HUES48 (cell line): Measurements from ENCODE around the gene CERS2.

Source experiments
- H3K27ac ChIP-seq: one replicate; pipeline ENCODE4 v1.7.0; 2013; ENCODE audit warnings: low read depth, low read length, inconsistent platforms
- H3K27me3 ChIP-seq: 2 replicates; pipeline ENCODE4 v1.6.1; 2013; ENCODE audit warnings: mild to moderate bottlenecking, low read length; ENCODE audit not compliant: control insufficient read depth, insufficient read depth
- H3K36me3 ChIP-seq: 2 replicates; pipeline ENCODE4 v1.6.1; 2013; ENCODE audit warnings: low read length; ENCODE audit not compliant: control insufficient read depth, insufficient read depth
- H3K4me1 ChIP-seq: 2 replicates; pipeline ENCODE4 v1.6.1; 2013; ENCODE audit warnings: mild to moderate bottlenecking, low read length; ENCODE audit not compliant: control insufficient read depth, insufficient read depth
- H3K4me3 ChIP-seq: 2 replicates; pipeline ENCODE4 v1.5.1; 2013; ENCODE audit warnings: mild to moderate bottlenecking, low read depth, low read length
- H3K9ac ChIP-seq: 2 replicates; pipeline ENCODE4 v1.6.1; 2013; ENCODE audit warnings: mild to moderate bottlenecking, low read depth, low read length, moderate library complexity
- H3K9me3 ChIP-seq: 2 replicates; pipeline ENCODE4 v1.6.1; 2013; ENCODE audit warnings: low read length; ENCODE audit not compliant: control insufficient read depth, insufficient read depth

Gene CERS2

GRCh38 chr1:150974580-150975478 lies at the start of gene CERS2:
Gene CERS2, minus strand, starts transcription at chr1:150974835. Its CDS starts 5,745 bp downstream, at chr1:150969090.
- Histone ChIP-seq H3K36me3 (no peaks in the 10 kb centered on the region), H3K27me3 (no peaks in the 10 kb centered on the region), H3K9me3 (no peaks in the 10 kb centered on the region), H3K4me1 (peaks cover 59% of the 10 kb centered on the region), H3K27ac (peak within 1 kb of the TSS; percentile 77), H3K9ac (peak within 1 kb of the TSS; percentile 70), H3K4me3 (peak within 1 kb of the TSS; percentile 76)

DNA sequence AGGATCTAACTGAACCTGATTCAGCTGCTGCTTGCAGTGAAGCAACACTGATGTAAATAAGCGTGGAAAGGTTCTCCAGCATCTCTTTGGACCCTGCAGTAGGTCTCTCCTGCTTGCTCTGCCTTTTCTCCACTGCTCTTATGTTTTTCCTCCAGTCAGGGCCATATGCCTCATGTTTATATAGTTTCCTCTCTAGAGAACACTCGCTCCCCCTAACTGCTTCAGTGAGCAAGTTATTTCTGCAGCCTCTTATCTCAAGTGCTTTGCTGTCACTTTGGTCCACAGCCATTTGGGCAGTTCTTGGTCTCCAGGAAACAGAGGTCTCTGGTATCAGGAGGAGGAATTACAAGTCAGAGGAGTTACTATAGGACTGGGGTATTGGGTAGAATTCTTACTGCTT lies 38.9 kb upstream of the CERS2 start:
- no peak overlapping the region for H3K9ac ChIP-seq
- H3K9me3 ChIP-seq = no peaks in the 10 kb centered on the region
- no peak overlapping the region for H3K4me3 ChIP-seq
- H3K27ac ChIP-seq = no peak overlapping the region
- peaks cover 6% of the 10 kb centered on the region; the same call in 1 of the 2 replicates for H3K4me1 ChIP-seq
- peaks cover 10% of the 10 kb centered on the region for H3K36me3 ChIP-seq
- no peaks in the 10 kb centered on the region for H3K27me3 ChIP-seq

GRCh38 chr1:151012684-151013471 lies 38.2 kb upstream of the CERS2 start:
- H3K36me3 ChIP-seq = peaks cover 3% of the 10 kb centered on the region
- H3K9ac ChIP-seq = no peak overlapping the region
- H3K4me3 ChIP-seq = no peak overlapping the region
- peaks cover 8% of the 10 kb centered on the region; the same call in 1 of the 2 replicates for H3K4me1 ChIP-seq
- H3K27ac ChIP-seq = no peak overlapping the region
- H3K9me3 ChIP-seq = no peaks in the 10 kb centered on the region
- H3K27me3 ChIP-seq = no peaks in the 10 kb centered on the region

- Histone ChIP-seq H3K4me1 (peaks cover 14% of the 10 kb centered on the region; the same call in 1 of the 2 replicates), H3K9ac (no peak overlapping the region), H3K4me3 (no peak overlapping the region), H3K36me3 (no peaks in the 10 kb centered on the region; the same call in 1 of the 2 replicates), H3K27ac (no peak overlapping the region), H3K27me3 (no peaks in the 10 kb centered on the region), H3K9me3 (no peaks in the 10 kb centered on the region)
Observed at GRCh38 chr1:151011154-151011850, 36.7 kb upstream of the CERS2 start.

GRCh38 chr1:151010346-151010726 lies 35.7 kb upstream of the CERS2 start:
- H3K9me3 ChIP-seq = no peaks in the 10 kb centered on the region

GRCh38 chr1:151009674-151010345 lies 35.2 kb upstream of the CERS2 start:
- peaks cover 22% of the 10 kb centered on the region for H3K4me1 ChIP-seq
- H3K27me3 ChIP-seq = no peaks in the 10 kb centered on the region
- no peaks in the 10 kb centered on the region; the same call in 1 of the 2 replicates for H3K36me3 ChIP-seq
- peak overlapping the region; percentile 80; the same call in 1 of the 2 replicates for H3K4me3 ChIP-seq
- no peaks in the 10 kb centered on the region for H3K9me3 ChIP-seq
- H3K9ac ChIP-seq = no peak overlapping the region
- H3K27ac ChIP-seq = no peak overlapping the region

More at GRCh38 chr1:151010346-151010726, 35.7 kb upstream of the CERS2 start:
- Histone ChIP-seq H3K4me3 (no peak overlapping the region), H3K36me3 (no peaks in the 10 kb centered on the region; the same call in 1 of the 2 replicates), H3K9ac (no peak overlapping the region), H3K4me1 (peaks cover 22% of the 10 kb centered on the region), H3K27ac (no peak overlapping the region), H3K27me3 (no peaks in the 10 kb centered on the region)

DNA sequence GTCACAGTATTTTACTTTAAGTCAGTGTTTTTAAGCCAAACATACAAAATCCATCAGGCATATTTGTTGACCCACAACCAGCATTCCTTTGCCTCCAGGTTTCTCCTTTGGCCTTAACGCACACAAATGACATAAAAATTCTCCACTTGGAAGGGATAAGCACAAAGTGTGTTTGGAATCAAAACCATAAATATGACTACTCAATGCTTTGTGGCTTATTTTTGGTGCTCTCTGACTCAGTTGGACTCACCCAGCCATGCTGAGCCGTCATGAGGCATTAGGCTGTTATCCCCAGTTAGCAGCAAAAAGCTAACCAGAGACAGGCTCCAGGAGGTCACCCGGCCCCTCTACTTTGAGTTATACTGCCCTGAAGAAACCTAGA lies 34.6 kb upstream of the CERS2 start:
- H3K9ac ChIP-seq = no peak overlapping the region
- H3K27me3 ChIP-seq = no peaks in the 10 kb centered on the region
- no peaks in the 10 kb centered on the region for H3K9me3 ChIP-seq
- H3K27ac ChIP-seq = no peak overlapping the region
- H3K4me3 ChIP-seq = peak overlapping the region; percentile 80
- H3K36me3 ChIP-seq = no peaks in the 10 kb centered on the region; the same call in 1 of the 2 replicates
- H3K4me1 ChIP-seq = peaks cover 22% of the 10 kb centered on the region

- no peaks in the 10 kb centered on the region for H3K9me3 ChIP-seq
- H3K4me1 ChIP-seq = peaks cover 22% of the 10 kb centered on the region
- no peaks in the 10 kb centered on the region; the same call in 1 of the 2 replicates for H3K36me3 ChIP-seq
- H3K27me3 ChIP-seq = no peaks in the 10 kb centered on the region
- H3K4me3 ChIP-seq = peak within 1 kb of the TSS; percentile 80
- peak within 1 kb of the TSS; percentile 66 for H3K9ac ChIP-seq
- H3K27ac ChIP-seq = peak within 1 kb of the TSS; percentile 88
Observed at GRCh38 chr1:151008244-151009205, 33.9 kb upstream of the CERS2 start, which contains the start of gene PRUNE1. Gene PRUNE1, plus strand, starts transcription at chr1:151008449. Its CDS starts 184 bp downstream, at chr1:151008633.

DNA sequence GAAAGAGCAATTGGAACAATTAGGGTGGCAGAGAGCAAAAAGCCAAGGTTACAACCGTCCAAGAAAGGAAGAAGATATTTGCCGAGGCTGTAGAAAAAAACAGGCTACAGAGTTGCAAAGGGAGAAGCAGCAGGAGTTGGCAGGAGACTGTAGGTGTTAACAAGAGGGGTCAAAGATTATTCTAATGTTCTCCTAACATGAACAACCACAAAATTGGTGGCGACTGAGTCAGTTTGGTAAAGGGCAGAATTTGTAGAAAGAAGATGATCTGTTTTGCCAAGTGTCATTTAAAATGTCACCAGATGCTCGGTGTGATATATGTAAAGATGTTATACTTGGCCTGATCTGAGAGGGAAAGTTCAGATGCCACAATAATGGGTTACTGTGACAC lies 33.2 kb upstream of the CERS2 start:
- Histone ChIP-seq H3K4me3 (peak overlapping the region; percentile 48), H3K4me1 (peaks cover 22% of the 10 kb centered on the region), H3K9ac (peak overlapping the region; percentile 45; the same call in 1 of the 2 replicates)

More for the DNA sequence above, 33.2 kb upstream of the CERS2 start:
- H3K9me3 ChIP-seq = no peaks in the 10 kb centered on the region
- peak overlapping the region; percentile 88 for H3K27ac ChIP-seq
- no peaks in the 10 kb centered on the region; the same call in 1 of the 2 replicates for H3K36me3 ChIP-seq
- no peaks in the 10 kb centered on the region for H3K27me3 ChIP-seq
